Stimulated activated CD8-positive, alpha-beta memory T cell treated with anti-CD3 and anti-CD28 coated beads, Interleukin-7, amount 100 ng/mL, for 4 hours (primary cell): Measurements from ENCODE around the gene SAMD8.
A peak's percentile ranks its signal among the peaks of the same experiment; 100 is the strongest.

Experiments used
- DNase-seq, 2 donors: peaks; one replicate each; pipeline ENCODE4 v3.0.0-alpha.2; 2020; ENCODE audit warnings: low read depth in 2 of 2

SAMD8 gene

GRCh38 chr10:75111365-75111906 lies at the start of gene SAMD8:
Gene SAMD8, plus strand, starts transcription at chr10:75111656. Its CDS starts 38,873 bp downstream, at chr10:75150529.
- peak; percentile 92 for DNase-seq

GRCh38 chr10:75061709-75062505 lies 49.5 kb upstream of the SAMD8 start:
- no peak for DNase-seq

- no peak for DNase-seq
These were observed 48.8 kb upstream of the SAMD8 start for GRCh38 chr10:75062506-75063299.

GRCh38 chr10:75063461-75064230 lies 47.8 kb upstream of the SAMD8 start:
- no peak for DNase-seq

GRCh38 chr10:75065076-75065475 lies 46.4 kb upstream of the SAMD8 start:
- DNase-seq: no peak

GRCh38 chr10:75066271-75066670 lies 45.2 kb upstream of the SAMD8 start:
- DNase-seq: no peak

- no peak for DNase-seq
These were observed 44.2 kb upstream of the SAMD8 start for GRCh38 chr10:75067272-75067671.

GRCh38 chr10:75068523-75068922 lies 42.9 kb upstream of the SAMD8 start:
- no peak for DNase-seq

GRCh38 chr10:75070476-75070875 lies 41.0 kb upstream of the SAMD8 start:
- DNase-seq: no peak

GRCh38 chr10:75070961-75071428 lies 40.5 kb upstream of the SAMD8 start:
- DNase-seq: no peak

- DNase-seq: no peak
These were observed 39.7 kb upstream of the SAMD8 start for GRCh38 chr10:75071756-75072155.

GRCh38 chr10:75072727-75073126 lies 38.7 kb upstream of the SAMD8 start:
- no peak for DNase-seq

GRCh38 chr10:75073442-75073841 lies 38.0 kb upstream of the SAMD8 start:
- DNase-seq: no peak

- no peak for DNase-seq
These were observed 36.6 kb upstream of the SAMD8 start for GRCh38 chr10:75074711-75075445.

GRCh38 chr10:75076348-75076747 lies 35.1 kb upstream of the SAMD8 start:
- DNase-seq: no peak

GRCh38 chr10:75079436-75080083 lies 31.9 kb upstream of the SAMD8 start:
- no peak for DNase-seq

GRCh38 chr10:75080554-75080953 lies 30.9 kb upstream of the SAMD8 start:
- no peak for DNase-seq

- DNase-seq: no peak
These were observed 30.1 kb upstream of the SAMD8 start for GRCh38 chr10:75081379-75081778.

- DNase-seq: no peak
These were observed 27.3 kb upstream of the SAMD8 start for GRCh38 chr10:75083972-75084833.
